Panc1 (cell line): ENCODE measurements around the gene EIF2A. TPM values are rescaled to one million over a fixed set of nuclear protein-coding genes. Genes with fewer than 3 reads are reported as not detected.

Experiments
- ATAC-seq: fragments of 200-7000 bp; cut with Tn5 transposase; 2 replicates; pipeline ENCODE4 v1.9.1; 2020; ENCODE audit warnings: mild to moderate bottlenecking, moderate library complexity
- BruUV-seq: library from RNA; stranded (reverse); fragments of 400-500 nt; replicated peaks from 2 replicates; lab custom pipeline; 2021; lab: Mats Ljungman, UMichigan
- CTCF ChIA-PET: fragments of 300-600 bp; sonication (Branson Sonifier 250); formaldehyde crosslinking; loops from one replicate; lab custom pipeline; 2022; ENCODE audit warnings: antibody characterized with exemption; lab: Charles Lee
- POLR2A ChIA-PET: fragments of 300-600 bp; sonication (Branson Sonifier 250); formaldehyde crosslinking; loops from one replicate; lab custom pipeline; 2022; ENCODE audit warnings: antibody characterized with exemption; lab: Charles Lee
- DNase-seq: peaks from one replicate; pipeline ENCODE4 v3.0.0-alpha.2; 2010; ENCODE audit warnings: low read depth, low spot score
- H3K27ac ChIP-seq: 2 replicates; pipeline ENCODE4 v1.5.1; 2011; ENCODE audit warnings: mild to moderate bottlenecking, low read length, inconsistent platforms
- H3K27me3 ChIP-seq: fragments of 200-500 bp; sonication (Bioruptor generic); 2 replicates; pipeline ENCODE4 v1.6.0; 2014; ENCODE audit warnings: low read length, inconsistent platforms; ENCODE audit not compliant: control insufficient read depth, insufficient read depth
- H3K36me3 ChIP-seq: fragments of 200-500 bp; sonication (Bioruptor generic); 2 replicates; pipeline ENCODE4 v1.5.1; 2014; ENCODE audit warnings: inconsistent platforms, mild to moderate bottlenecking, low read length, moderate library complexity; ENCODE audit not compliant: control insufficient read depth, insufficient read depth
- H3K4me1 ChIP-seq: 2 replicates; pipeline ENCODE4 v1.5.1; 2011; ENCODE audit warnings: inconsistent platforms, mild to moderate bottlenecking, low read length, moderate library complexity; ENCODE audit not compliant: control insufficient read depth, insufficient read depth
- H3K4me3 ChIP-seq, 2 experiments: 2 replicates each; pipeline ENCODE4 v1.5.1; 2011 to 2012; ENCODE audit warnings: low read depth in 2 of 2, low read length in 2 of 2, mild to moderate bottlenecking in 2 of 2, inconsistent platforms in 1 of 2, moderate library complexity in 1 of 2
- H3K9me3 ChIP-seq: fragments of 200-500 bp; sonication (Bioruptor generic); 2 replicates; pipeline ENCODE4 v1.5.1; 2014; ENCODE audit warnings: low read depth, mild to moderate bottlenecking, inconsistent platforms, low read length, moderate library complexity; ENCODE audit not compliant: control insufficient read depth, insufficient read depth
- POLR2AphosphoS5 ChIP-seq: IDR thresholded peaks from 2 replicates; pipeline ENCODE4 v1.6.1; 2012; ENCODE audit warnings: mild to moderate bottlenecking, low read depth, low read length, moderate library complexity
- REST ChIP-seq, 2 experiments: IDR thresholded peaks; 2 replicates each; pipeline ENCODE4 v1.6.1; 2011 to 2012; ENCODE audit warnings: low read depth in 2 of 2, control low read depth in 1 of 2, low read length in 1 of 2, mild to moderate bottlenecking in 1 of 2, moderate library complexity in 1 of 2; ENCODE audit not compliant: insufficient read depth in 1 of 2
- SIN3A ChIP-seq: IDR thresholded peaks from 2 replicates; pipeline ENCODE4 v1.6.1; 2012; ENCODE audit warnings: low read depth, mild to moderate bottlenecking, low read length, moderate library complexity, borderline replicate concordance; ENCODE audit not compliant: insufficient read depth
- TCF7L2 ChIP-seq: IDR thresholded peaks from 2 replicates; pipeline ENCODE4 v1.6.1; 2011; ENCODE audit warnings: mild to moderate bottlenecking, low read depth, low read length, inconsistent platforms
- in situ Hi-C: cut with HindIII; loops from 2 replicates; pipeline ENCODE4 v1.10.0; 2016; ENCODE audit warnings: low sequenced_read_pairs, low pct_unique_long_range_greater_than_20kb
- intact Hi-C: fragments of 100-400 bp; cut with micrococcal nuclease; formaldehyde crosslinking; loops from one replicate; pipeline ENCODE4 v1.10.0; 2022; ENCODE audit not compliant: unreplicated experiment
- total RNA-seq: library from RNA; stranded (reverse); gene quantifications from one replicate; pipeline ENCODE4 v1.2.1, GENCODE V29; 2021; ENCODE audit not compliant: unreplicated experiment
- TF ChIP-seq, protein P1 (sequence below): fragments of 450-650 bp; IDR thresholded peaks from 2 replicates; pipeline ENCODE4 v1.5.1; 2017; ENCODE audit warnings: mild to moderate bottlenecking

EIF2A gene
- total RNA-seq, 1 experiment from 2014 or later: 70.0 TPM

DNA sequence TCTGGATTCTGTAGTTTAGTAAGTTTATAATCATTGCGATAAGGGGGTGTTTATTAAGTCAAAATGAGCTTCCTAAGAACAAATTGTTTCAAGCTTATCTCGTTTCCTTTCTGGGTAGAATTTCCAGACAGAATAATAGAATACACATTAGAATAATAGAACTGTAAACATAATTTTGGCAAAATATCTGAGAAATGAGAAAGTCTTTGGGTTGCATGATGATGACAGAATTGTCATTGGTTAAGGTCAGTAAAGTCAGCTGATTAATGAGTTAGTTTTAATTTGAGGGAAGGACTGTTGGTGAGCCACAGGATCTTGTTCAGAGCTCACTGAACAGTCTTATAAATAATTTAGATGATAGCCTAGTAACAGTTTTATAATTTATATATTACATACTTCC lies 10.2 kb downstream of the EIF2A start:
- CTCF ChIA-PET: no interaction called here

DNA sequence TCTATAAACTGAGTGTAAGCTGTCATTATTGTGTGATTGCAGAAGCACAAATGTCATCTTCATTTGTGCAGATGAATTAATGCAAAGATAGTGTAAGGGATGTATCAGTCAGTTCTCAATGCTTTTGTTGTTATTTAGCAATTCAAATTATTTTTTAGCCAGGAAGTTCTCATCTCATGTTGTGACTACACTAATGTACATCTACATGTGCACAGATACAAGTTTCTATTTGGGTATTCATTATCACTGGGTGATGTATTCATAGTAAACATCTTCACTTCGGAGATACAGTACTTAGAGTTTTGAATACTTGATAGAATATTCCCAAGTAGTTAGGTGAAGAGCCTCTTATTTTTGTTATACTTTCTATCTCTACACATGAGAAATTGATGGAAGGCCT lies 11.1 kb downstream of the EIF2A start:
- Histone ChIP-seq H3K36me3 (peaks cover 19% of the 10 kb centered on the region; the same call in 1 of the 2 replicates), H3K4me1 (no peaks in the 10 kb centered on the region), H3K27me3 (no peaks in the 10 kb centered on the region), H3K9me3 (no peaks in the 10 kb centered on the region), H3K4me3 (no peak overlapping the region), H3K27ac (no peak overlapping the region)
- in situ Hi-C loops: no loop called here
- CTCF ChIA-PET: no interaction called here
- no TSS peak for BruUV-seq
- TF ChIP-seq, protein P1, sequence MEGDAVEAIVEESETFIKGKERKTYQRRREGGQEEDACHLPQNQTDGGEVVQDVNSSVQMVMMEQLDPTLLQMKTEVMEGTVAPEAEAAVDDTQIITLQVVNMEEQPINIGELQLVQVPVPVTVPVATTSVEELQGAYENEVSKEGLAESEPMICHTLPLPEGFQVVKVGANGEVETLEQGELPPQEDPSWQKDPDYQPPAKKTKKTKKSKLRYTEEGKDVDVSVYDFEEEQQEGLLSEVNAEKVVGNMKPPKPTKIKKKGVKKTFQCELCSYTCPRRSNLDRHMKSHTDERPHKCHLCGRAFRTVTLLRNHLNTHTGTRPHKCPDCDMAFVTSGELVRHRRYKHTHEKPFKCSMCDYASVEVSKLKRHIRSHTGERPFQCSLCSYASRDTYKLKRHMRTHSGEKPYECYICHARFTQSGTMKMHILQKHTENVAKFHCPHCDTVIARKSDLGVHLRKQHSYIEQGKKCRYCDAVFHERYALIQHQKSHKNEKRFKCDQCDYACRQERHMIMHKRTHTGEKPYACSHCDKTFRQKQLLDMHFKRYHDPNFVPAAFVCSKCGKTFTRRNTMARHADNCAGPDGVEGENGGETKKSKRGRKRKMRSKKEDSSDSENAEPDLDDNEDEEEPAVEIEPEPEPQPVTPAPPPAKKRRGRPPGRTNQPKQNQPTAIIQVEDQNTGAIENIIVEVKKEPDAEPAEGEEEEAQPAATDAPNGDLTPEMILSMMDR: no peak
- no peak for TF ChIP-seq REST (IDR thresholded peaks at IDR 0.05; ENCODE audit: insufficient read depth in 1 of 2, low read depth in 2 of 2, low read length in 1 of 2)
- no peak for TF ChIP-seq POLR2AphosphoS5
- no peak for ATAC-seq
- POLR2A ChIA-PET: interaction anchor here (0.7 kb wide), 2 partner anchors 12 to 218 kb away, joined by 7 to 9 read pairs; partner anchors contain the start of gene SERP1
- intact Hi-C loops: no loop called here
- DNase-seq: no peak

More for the DNA sequence above, 10.2 kb downstream of the EIF2A start:
- in situ Hi-C loops (no loop called here), intact Hi-C loops (no loop called here)
- H3K4me1 ChIP-seq: no peaks in the 10 kb centered on the region
- POLR2A ChIA-PET: no interaction called here
- no peak overlapping the region for H3K27ac ChIP-seq
- no peak for DNase-seq
- BruUV-seq: no TSS peak
- peaks cover 28% of the 10 kb centered on the region for H3K36me3 ChIP-seq
- no peaks in the 10 kb centered on the region for H3K9me3 ChIP-seq
- TF ChIP-seq REST (IDR thresholded peaks at IDR 0.05; ENCODE audit: insufficient read depth in 1 of 2, low read depth in 2 of 2, low read length in 1 of 2) (no peak), SIN3A (no peak), TCF7L2 (no peak), POLR2AphosphoS5 (no peak)
- TF ChIP-seq, protein P1: no peak
- no peaks in the 10 kb centered on the region for H3K27me3 ChIP-seq
- ATAC-seq: no peak
- no peak overlapping the region for H3K4me3 ChIP-seq
